Heart right ventricle (tissue), 16 donors: ENCODE measurements around the gene ADRA1B. TPM values are rescaled to one million over a fixed set of nuclear protein-coding genes. Genes with fewer than 3 reads are reported as not detected.

Experiments
- ATAC-seq, 8 donors: fragments of 200-7000 bp; cut with Tn5 transposase; one replicate each; pipeline ENCODE4 v1.9.1; 2020; ENCODE audit warnings: mild to moderate bottlenecking in 8 of 8, moderate library complexity in 8 of 8, moderate number of reproducible peaks in 1 of 8
- DNase-seq, 2 donors: peaks; one replicate each; pipeline ENCODE4 v3.0.0-alpha.2; 2020
- H3K27ac ChIP-seq, 10 donors: fragments of 200-600 bp; sonication (generic) in 2 of 10; one replicate each; pipeline versions ENCODE4 v1.5.0 to v1.8.0; 2020 to 2022; ENCODE audit warnings: mild to moderate bottlenecking in 3 of 10
- H3K27me3 ChIP-seq, 7 donors: fragments of 200-600 bp; one replicate each; pipeline ENCODE4 v1.8.0; 2021 to 2022; ENCODE audit warnings: mild to moderate bottlenecking in 2 of 7
- H3K36me3 ChIP-seq, 9 donors: fragments of 200-600 bp; sonication (generic) in 1 of 9; one replicate each; pipeline versions ENCODE4 v1.5.0 to v1.8.0; 2020 to 2022; ENCODE audit warnings: mild to moderate bottlenecking in 2 of 9
- H3K4me1 ChIP-seq, 9 donors: fragments of 200-600 bp; sonication (generic) in 1 of 9; one replicate each; pipeline versions ENCODE4 v1.5.0 to v1.8.0; 2020 to 2022; ENCODE audit warnings: mild to moderate bottlenecking in 4 of 9
- H3K4me3 ChIP-seq, 10 donors: fragments of 200-600 bp; sonication (generic) in 2 of 10; one replicate each; pipeline versions ENCODE4 v1.5.0 to v1.8.0; 2020 to 2022; ENCODE audit warnings: mild to moderate bottlenecking in 7 of 10, moderate library complexity in 2 of 10
- H3K9me3 ChIP-seq, 11 donors: fragments of 200-600 bp in 10 of 11; sonication (generic) in 2 of 11; one replicate each; pipeline versions ENCODE4 v1.5.0 to v1.8.0; 2013 to 2022; ENCODE audit warnings: mild to moderate bottlenecking in 2 of 11, control low read depth in 1 of 11, moderate library complexity in 1 of 11
- WGBS, 2 donors: extraction: QIAGEN DNeasy Blood & Tissue Kit; methylation state at CpG; one replicate each; pipeline ENCODE4 v1.1.7; 2013; ENCODE audit warnings: inconsistent platforms in 1 of 2; 5-methylcytosine and 5-hydroxymethylcytosine counted together
- intact Hi-C, 10 donors: fragments of 100-400 bp; cut with DNase I; formaldehyde crosslinking; loops; one replicate each; pipeline versions ENCODE4 v1.11.1 to v1.14.2; 2022
- polyA plus RNA-seq, 2 donors: library from polyadenylated mRNA; stranded (reverse); fragments of 200-250 nt; gene quantifications; one replicate each; pipeline ENCODE4 v1.2.3, GENCODE V29; 2013
- total RNA-seq, 10 donors: library from RNA; stranded (reverse); fragmentation: NEBNext Ultra II Directional in 3 of 10; extraction: Animal tissue kit (Norgen Biotek cat#: 25700) in 3 of 10; gene quantifications; one replicate each; pipeline versions ENCODE4 v1.2.1 to v1.2.4, GENCODE V29; 2021 to 2023
- TF ChIP-seq, protein P1 (sequence below), 9 donors: fragments of 200-600 bp; sonication (generic) in 2 of 9; IDR thresholded peaks; one replicate each; pipeline versions ENCODE4 v1.5.0 to v1.8.0; 2021 to 2022; ENCODE audit warnings: antibody characterized with exemption in 9 of 9, mild to moderate bottlenecking in 5 of 9, moderate library complexity in 1 of 9
- donor health status: Arrhythmogenic right ventricular cardiomyopathy.
- donor health status: ischemic (EF 13 %, LVEDD 7.1; RV severe dilation, severe dysfunction).
- donor health status: healthy with polysubstance abuse.
- donor health status: DM: no; HTN: yes; CAD: no.
- donor health status: DM: no; HTN: no; CAD: no.
- donor health status: ischemic (EF 25% LVEDD 6.9; RV normal size, moderate dysfunction).
- donor health status: ischemic (EF 25% LVEDD 5.7; RV mildly dilated, moderate dysfunction).
- donor health status: healthy.
- donor health status: DM: yes; HTN: yes; CAD: no.
- donor health status: Ischemic cardiomyopathy.
- donor health status: ischemic (EF 35%, LVEDD 5.7; RV mildly dilated, moderate dysfunction).
- donor health status: nonischemic (EF 11% LVEDD 7.7; RV severe dilation, severe dysfunction).
- donor health status: DM: yes; HTN: yes; CAD: no.
- donor health status: PGD.
- donor health status: ischemic (EF 29% LVEDD 5.4; RV normal size, mild dysfunction).
- donor health status: nonischemic (EF 23%, LVEDD 6.1; RV moderate dilation, normal function).

ADRA1B gene
- total and polyA plus RNA-seq, 12 donors: 0.44 to 4.1 (median 1.8) TPM

DNA sequence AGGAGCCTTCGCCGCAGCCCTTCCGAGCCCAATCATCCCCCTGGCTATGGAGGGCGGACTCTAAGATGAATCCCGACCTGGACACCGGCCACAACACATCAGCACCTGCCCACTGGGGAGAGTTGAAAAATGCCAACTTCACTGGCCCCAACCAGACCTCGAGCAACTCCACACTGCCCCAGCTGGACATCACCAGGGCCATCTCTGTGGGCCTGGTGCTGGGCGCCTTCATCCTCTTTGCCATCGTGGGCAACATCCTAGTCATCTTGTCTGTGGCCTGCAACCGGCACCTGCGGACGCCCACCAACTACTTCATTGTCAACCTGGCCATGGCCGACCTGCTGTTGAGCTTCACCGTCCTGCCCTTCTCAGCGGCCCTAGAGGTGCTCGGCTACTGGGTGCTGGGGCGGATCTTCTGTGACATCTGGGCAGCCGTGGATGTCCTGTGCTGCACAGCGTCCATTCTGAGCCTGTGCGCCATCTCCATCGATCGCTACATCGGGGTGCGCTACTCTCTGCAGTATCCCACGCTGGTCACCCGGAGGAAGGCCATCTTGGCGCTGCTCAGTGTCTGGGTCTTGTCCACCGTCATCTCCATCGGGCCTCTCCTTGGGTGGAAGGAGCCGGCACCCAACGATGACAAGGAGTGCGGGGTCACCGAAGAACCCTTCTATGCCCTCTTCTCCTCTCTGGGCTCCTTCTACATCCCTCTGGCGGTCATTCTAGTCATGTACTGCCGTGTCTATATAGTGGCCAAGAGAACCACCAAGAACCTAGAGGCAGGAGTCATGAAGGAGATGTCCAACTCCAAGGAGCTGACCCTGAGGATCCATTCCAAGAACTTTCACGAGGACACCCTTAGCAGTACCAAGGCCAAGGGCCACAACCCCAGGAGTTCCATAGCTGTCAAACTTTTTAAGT is 819 bp downstream of the ADRA1B start:
- 86 to 87% methylated on average over 36 of the region's 36 CpGs for WGBS, 2 donors
- ATAC-seq (peak in 4 of 8 donors; percentile 3 to 54 (median 8)), DNase-seq (no peak)
- peak overlapping the region in 7 of 10 donors; percentile 58 to 78 (median 71) for H3K27ac ChIP-seq
- H3K4me1 ChIP-seq: peaks cover 0 to 27% (median 10%) of the 10 kb centered on the region in 9 donors
- TF ChIP-seq, protein P1, sequence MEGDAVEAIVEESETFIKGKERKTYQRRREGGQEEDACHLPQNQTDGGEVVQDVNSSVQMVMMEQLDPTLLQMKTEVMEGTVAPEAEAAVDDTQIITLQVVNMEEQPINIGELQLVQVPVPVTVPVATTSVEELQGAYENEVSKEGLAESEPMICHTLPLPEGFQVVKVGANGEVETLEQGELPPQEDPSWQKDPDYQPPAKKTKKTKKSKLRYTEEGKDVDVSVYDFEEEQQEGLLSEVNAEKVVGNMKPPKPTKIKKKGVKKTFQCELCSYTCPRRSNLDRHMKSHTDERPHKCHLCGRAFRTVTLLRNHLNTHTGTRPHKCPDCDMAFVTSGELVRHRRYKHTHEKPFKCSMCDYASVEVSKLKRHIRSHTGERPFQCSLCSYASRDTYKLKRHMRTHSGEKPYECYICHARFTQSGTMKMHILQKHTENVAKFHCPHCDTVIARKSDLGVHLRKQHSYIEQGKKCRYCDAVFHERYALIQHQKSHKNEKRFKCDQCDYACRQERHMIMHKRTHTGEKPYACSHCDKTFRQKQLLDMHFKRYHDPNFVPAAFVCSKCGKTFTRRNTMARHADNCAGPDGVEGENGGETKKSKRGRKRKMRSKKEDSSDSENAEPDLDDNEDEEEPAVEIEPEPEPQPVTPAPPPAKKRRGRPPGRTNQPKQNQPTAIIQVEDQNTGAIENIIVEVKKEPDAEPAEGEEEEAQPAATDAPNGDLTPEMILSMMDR (IDR thresholded peaks at IDR 0.05): no peak
- peak overlapping the region in 9 of 10 donors; percentile 43 to 63 (median 58) for H3K4me3 ChIP-seq
- intact Hi-C loops: loop anchor here in 9 of 10 donors (2.0 to 10.0 kb wide), 14 partner anchors 142 to 590 kb away; partner anchors contain the start of gene IL12B (in 1 of the 9)
- H3K27me3 ChIP-seq: peaks cover 0 to 63% (median 0%) of the 10 kb centered on the region in 7 donors
- no peaks in the 10 kb centered on the region for H3K9me3 ChIP-seq
- no peaks in the 10 kb centered on the region for H3K36me3 ChIP-seq

DNA sequence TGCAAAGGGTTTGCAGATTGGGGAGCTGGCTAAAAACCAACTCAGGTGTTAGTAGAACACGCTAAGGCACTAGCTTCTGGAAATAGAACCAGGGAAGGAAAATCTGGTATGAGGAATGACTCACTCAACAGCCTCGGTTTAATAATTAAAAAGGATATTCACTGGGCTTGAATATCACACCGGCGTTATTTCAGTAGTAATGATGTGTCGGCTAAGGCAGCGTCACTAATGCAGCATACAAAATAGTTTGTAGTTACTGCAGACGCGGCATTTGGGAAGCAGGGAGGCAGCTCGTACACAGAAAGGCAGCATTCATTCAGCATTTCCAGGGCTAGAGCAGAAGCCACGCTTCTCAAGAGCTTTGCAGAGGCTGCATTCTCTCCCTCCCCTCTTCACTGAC is 1.7 kb downstream of the ADRA1B start:
- H3K9me3 ChIP-seq: no peaks in the 10 kb centered on the region
- TF ChIP-seq, protein P1 (IDR thresholded peaks at IDR 0.05): no peak
- peaks cover 0 to 20% (median 2%) of the 10 kb centered on the region in 9 donors for H3K4me1 ChIP-seq
- H3K27ac ChIP-seq: peak overlapping the region in 1 of 10 donors; percentile 42
- 55 to 72% methylated on average over 10 of the region's 10 CpGs for WGBS, 2 donors
- peaks cover 0 to 61% (median 0%) of the 10 kb centered on the region in 7 donors for H3K27me3 ChIP-seq
- ATAC-seq: no peak
- no peak for DNase-seq
- H3K36me3 ChIP-seq: no peaks in the 10 kb centered on the region
- intact Hi-C loops: loop anchor here in 9 of 10 donors (2.0 to 10.0 kb wide), 14 partner anchors 143 to 591 kb away; partner anchors contain the start of gene IL12B (in 1 of the 9)
- H3K4me3 ChIP-seq: peak overlapping the region in 3 of 10 donors; percentile 7 to 29 (median 20)

DNA sequence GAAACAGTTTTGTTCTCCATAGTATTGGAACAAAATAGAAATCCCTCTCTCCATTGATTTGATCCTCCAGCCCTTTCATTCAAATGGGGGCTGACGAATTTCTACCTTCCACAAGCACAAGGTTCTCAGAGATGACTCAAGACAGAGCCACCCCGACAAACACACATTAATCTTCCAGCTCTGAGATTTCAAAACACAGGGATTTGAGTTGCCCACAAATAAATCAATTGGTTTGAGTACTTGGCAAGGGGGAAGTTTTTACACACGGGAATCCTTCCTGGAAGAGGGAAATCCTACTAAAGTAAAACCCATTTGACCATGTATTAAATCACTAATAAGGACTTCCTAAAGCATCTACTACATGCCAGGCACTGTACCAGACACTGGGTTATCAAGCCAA is 5.4 kb downstream of the ADRA1B start:
- intact Hi-C loops: no loop called here
- 77 to 80% methylated on average over 3 of the region's 3 CpGs for WGBS, 2 donors
- H3K27me3 ChIP-seq: peaks cover 0 to 40% (median 0%) of the 10 kb centered on the region in 7 donors

DNA sequence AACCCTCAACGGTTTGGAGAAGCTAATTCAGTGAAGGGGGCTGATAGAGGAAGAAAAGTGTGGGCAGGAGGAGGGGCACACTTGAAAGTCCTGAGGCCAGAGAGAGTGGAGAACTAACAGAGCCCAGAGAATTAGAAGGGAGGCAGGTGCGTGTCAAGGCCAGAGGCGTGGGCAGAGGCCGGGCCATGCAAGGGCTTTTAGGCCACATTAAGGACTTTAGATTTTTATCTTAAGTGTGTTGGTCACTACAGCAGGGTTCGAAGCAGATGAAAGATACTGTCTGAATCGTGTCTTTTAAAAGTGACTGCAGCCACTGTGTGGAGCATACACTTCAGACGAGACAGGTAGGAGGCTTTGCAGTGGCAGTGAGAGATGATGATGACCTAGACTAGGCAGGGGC is 6.7 kb downstream of the ADRA1B start:
- H3K27ac ChIP-seq: no peak overlapping the region
- H3K4me1 ChIP-seq: peaks cover 0 to 5% (median 0%) of the 10 kb centered on the region in 9 donors
- WGBS, 2 donors: 80 to 84% methylated on average over 7 of the region's 7 CpGs
- H3K4me3 ChIP-seq: no peak overlapping the region
- H3K27me3 ChIP-seq: peaks cover 0 to 27% (median 0%) of the 10 kb centered on the region in 7 donors
- H3K9me3 ChIP-seq: no peaks in the 10 kb centered on the region
- TF ChIP-seq, protein P1 (IDR thresholded peaks at IDR 0.05): no peak
- intact Hi-C loops: no loop called here
- ATAC-seq (no peak), DNase-seq (no peak)
- no peaks in the 10 kb centered on the region for H3K36me3 ChIP-seq

More for the DNA sequence above, 5.4 kb downstream of the ADRA1B start:
- Histone ChIP-seq H3K4me1 (peaks cover 0 to 3% (median 0%) of the 10 kb centered on the region in 9 donors), H3K4me3 (no peak overlapping the region), H3K36me3 (no peaks in the 10 kb centered on the region), H3K27ac (no peak overlapping the region), H3K9me3 (no peaks in the 10 kb centered on the region)
- ATAC-seq (no peak), DNase-seq (no peak)
- TF ChIP-seq, protein P1 (IDR thresholded peaks at IDR 0.05): no peak
